GM15510 (cell line): ENCODE measurements around the gene NKAIN2.

Experiments used
- POLR2A ChIP-seq: IDR thresholded peaks from 3 replicates; pipeline ENCODE4 v1.6.1; 2011; ENCODE audit warnings: borderline replicate concordance; ENCODE audit not compliant: insufficient read length; ENCODE audit errors: extremely low read depth

The NKAIN2 gene

DNA sequence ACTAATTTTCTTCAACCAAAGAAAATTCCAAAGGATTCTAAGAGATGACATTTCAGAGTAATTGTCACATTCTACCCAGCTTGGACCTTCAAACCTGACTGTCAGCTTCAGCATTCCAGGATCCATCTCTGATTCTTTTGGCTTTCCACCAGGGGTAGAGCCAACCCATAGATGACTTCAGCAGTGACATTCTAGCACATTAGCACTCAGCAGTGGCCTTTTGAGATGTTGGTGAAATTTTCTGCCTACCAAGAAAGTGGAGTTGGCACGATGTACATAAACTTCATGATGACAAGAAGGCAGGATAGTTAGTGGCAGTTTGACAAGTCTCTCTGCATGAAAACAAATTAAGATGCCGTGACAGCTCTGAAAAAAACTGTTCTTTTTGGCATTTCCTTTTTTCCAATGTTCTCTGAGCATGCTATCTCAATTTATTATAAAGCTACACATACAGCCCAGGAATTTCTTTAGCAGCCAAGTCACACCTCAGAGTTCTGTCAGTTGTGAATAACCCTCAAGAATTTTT lies 692.1 kb downstream of the NKAIN2 start:
- TF ChIP-seq POLR2A = no peak

DNA sequence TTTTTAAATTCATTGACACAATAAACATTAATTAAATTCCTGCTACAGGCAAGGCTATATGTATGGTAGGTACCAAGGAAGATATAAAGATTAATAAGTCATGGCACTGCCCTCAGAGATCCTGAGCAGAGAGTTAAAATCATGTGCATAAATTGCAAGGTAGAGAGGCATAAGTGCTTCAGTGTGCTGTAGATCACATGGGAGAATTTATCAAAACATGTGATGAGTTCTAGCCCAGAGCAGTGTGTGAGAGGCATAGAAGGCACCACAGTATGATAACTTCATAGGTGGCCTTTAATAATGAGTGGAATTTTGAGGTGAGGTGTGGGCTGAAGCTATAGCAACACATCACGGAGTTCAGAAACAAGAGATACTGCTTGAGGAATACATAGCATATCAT lies 692.7 kb downstream of the NKAIN2 start:
- TF ChIP-seq POLR2A = no peak

DNA sequence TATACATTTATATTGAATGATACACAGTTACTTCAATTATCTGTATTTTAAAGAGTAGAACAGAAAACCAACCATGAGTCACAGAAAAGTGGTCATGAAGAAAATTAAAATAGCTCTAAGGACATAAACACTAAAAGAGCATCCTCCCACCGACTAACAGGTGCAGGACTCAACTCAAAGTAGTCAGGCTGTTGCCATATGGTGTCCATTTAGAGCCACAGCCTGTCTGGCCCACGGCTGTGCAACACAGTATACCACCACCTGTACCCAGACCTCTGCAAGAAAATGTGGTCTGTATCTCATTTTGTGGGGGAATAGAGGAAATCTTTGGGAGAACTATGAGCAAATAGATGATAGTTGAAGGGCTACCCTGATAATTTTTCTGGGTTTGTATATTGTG lies 708.8 kb downstream of the NKAIN2 start:
- no peak for TF ChIP-seq POLR2A

DNA sequence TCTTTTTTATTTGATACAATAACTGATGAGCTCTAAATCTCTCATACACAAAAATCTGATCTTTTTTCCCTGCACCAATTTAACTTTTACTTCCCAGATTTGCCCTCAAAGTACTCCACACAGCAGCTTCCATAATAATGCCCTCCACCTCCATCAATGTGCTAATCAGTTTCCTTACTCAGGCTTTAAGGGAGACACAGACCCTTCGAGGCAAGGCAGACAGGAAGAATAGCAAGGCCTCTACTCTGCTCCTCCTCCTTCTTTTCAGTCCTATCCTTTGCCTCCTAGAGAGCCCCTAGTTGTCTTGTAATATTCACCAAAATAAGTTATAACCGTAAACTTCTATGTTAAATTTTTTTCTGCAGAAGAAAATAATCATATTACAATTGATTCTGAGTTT lies 713.7 kb downstream of the NKAIN2 start:
- no peak for TF ChIP-seq POLR2A

DNA sequence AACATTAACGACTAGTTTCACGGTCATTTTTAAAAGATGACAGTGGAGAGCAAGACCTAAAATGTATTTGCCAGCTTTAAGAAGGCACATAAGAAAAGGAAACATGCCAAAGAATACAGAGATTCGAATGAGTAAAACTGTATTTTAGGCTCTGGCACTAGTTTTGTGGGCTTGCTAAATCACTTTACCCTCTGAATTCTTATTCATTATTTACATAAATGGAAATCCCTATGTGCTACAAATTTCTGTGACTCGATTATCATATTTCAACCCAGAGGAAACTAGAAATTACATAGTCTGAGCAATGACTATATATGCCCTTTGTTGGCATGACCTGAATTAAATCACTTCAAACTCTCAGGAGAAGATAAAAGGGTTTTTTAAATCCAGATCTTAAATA lies 716.8 kb downstream of the NKAIN2 start:
- no peak for TF ChIP-seq POLR2A

DNA sequence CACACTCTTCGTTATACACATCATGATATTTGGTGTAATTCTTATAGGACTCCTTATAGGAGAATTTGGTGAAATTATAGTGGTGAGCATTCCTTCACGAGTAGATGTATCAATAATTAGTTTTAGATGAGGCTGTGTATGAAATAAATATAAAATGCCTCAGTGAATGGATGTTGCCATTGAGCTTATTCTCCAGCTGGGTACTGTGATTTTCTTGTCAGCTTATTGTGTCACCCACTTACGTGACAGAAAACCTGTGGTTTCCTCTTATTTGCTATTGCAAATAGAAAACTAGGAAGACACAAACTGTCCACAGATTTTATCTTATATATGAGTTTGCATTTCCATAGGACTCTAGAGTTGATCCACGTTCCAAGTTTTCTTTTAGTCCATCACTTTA lies 718.7 kb downstream of the NKAIN2 start:
- no peak for TF ChIP-seq POLR2A

GRCh38 chr6:124524491-124525200 lies 721.0 kb downstream of the NKAIN2 start:
- TF ChIP-seq POLR2A = no peak

DNA sequence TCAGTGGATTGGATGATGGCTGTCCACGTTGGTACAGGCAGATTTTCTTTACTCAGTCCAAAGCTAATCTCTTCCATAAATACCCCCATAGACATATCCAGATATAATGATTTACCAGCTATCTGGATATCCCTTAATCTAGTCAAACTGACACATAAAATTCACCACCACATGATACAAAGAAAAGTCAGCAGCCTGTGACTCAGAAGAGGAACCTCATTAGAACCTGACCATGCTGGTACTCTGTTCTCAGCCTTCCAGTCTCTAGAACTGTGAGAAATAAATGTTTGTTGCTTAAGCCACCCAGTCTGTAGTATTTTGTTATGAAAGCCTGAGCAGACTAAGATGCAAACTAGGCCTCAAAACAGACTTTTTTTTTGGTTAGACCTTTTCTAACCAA lies 727.3 kb downstream of the NKAIN2 start:
- no peak for TF ChIP-seq POLR2A

DNA sequence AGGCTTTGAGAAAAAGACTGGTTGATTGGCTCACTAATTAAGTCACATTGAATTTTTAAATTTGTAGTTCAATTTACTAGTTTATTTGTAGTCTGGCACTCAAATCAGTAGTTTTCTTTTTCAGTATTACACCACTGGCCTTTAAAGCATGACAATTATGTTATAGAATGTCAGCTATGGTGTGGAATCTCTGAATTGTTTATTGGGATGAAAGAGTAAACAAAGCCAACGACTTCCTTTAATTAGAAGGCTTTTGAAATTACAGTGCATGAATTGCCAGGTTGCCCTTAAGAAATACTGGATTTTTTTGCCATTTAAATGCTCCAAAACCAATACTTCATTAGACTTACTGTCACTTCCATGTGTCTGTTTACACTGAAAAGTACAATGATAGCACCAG lies 731.6 kb downstream of the NKAIN2 start:
- TF ChIP-seq POLR2A = no peak

- TF ChIP-seq POLR2A = no peak
Observed at GRCh38 chr6:124535746-124536145, 732.1 kb downstream of the NKAIN2 start.

DNA sequence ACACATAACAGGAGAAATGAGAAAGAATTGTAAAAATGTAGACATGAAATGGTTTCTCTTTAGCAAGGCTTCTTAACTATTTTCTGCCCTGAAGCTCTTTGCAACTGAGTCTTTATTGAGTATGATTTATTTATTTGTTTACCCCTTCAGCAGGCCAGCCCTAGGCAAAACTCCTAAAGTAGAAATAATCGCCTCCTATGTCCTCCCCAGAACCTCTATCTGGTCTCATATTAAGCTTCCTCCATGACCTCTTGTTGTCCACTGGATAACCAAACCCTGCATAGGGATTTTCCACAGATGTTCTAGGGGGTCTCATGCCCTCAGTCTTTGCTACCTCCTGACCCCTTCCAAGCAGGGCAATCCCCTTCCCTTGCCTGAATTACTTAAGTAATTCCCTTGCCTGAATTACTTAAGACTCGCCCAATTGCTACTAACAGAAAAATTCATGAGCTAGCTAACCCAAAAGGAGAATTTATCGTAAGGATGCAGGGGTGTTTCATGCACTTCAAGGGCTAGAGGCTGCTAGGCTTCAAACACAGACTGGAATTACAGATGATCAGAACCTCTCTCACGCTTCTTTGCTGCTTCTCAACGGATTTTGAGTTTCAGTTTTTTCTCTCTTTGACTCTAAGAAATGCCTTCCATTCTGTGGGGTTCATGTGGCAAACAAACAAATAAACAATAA lies 732.6 kb downstream of the NKAIN2 start:
- TF ChIP-seq POLR2A = no peak

- no peak for TF ChIP-seq POLR2A
Observed at GRCh38 chr6:124536842-124537191, 733.2 kb downstream of the NKAIN2 start.

GRCh38 chr6:124539096-124539495 lies 735.4 kb downstream of the NKAIN2 start:
- TF ChIP-seq POLR2A = no peak

GRCh38 chr6:124541573-124541972 lies 737.9 kb downstream of the NKAIN2 start:
- no peak for TF ChIP-seq POLR2A

- TF ChIP-seq POLR2A = no peak
Observed at GRCh38 chr6:124546601-124547000, 742.9 kb downstream of the NKAIN2 start.

- TF ChIP-seq POLR2A = no peak
Observed at GRCh38 chr6:124551711-124552233, 748.1 kb downstream of the NKAIN2 start.
